Jurkat, Clone E6-1 (cell line): ENCODE results near the gene CNDP2. TPM values are rescaled to one million over a fixed set of nuclear protein-coding genes. Genes with fewer than 3 reads are reported as not detected.

Source experiments
- DNase-seq: peaks from one replicate; pipeline ENCODE4 v3.0.0-alpha.2; 2011; ENCODE audit warnings: low read depth, low spot score
- H3K4me3 ChIP-seq: 2 replicates; pipeline ENCODE4 v1.5.1; 2011; ENCODE audit warnings: mild to moderate bottlenecking, low read length, control low read depth, moderate library complexity
- polyA plus RNA-seq: library from polyadenylated mRNA; unstranded; fragments of >200 nt; gene quantifications from one replicate; pipeline ENCODE4 v1.2.1, GENCODE V29; 2012; ENCODE audit warnings: missing spikeins; ENCODE audit not compliant: insufficient read length, insufficient read depth

The CNDP2 gene
- 138 TPM for polyA plus RNA-seq

GRCh38 chr18:74495581-74496507 is at the start of gene CNDP2:
CNDP2 (plus strand) TSS chr18:74496363; CDS start chr18:74499974, 3,611 bp downstream.
- H3K4me3 ChIP-seq = peak within 1 kb of the TSS; percentile 77
- peak; percentile 96 for DNase-seq

- no peak overlapping the region for H3K4me3 ChIP-seq
- DNase-seq = no peak
Observed at GRCh38 chr18:74446631-74447403, 49.3 kb upstream of the CNDP2 start.

DNA sequence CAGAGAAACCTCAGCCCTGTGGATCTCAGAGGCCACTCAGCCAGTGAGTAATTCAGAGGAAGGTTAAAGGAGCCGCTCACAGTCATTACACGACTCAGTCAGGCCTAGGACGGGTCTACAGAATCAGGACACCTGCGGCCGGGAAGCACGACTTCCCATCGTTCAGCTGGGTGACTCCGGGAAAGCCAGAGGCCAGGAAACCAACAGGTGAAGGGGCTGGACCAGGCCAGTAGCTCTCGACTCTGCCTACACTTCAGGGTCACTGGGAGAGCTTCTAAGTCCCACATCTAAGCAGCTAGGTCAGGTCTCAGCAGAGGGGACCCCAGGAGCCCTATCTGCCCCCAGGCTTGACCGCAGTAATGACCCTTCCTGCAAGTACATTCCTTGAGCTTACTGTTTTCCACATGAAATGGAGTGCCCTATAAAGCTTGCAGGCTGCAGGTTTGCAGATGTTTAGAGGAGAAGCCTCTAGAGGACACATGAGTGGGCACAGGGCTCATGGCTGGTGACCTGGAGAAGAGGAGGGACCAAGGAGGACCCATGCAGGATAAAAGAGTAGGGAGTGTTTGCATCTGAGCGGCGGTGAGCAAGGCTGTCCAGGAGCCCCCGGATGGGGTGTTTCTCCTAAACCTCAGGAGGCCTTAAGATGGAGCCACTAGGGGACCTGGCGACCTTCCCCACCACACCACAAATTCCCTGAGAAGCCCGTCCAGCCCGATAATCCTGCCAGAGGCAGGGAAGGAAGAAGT is 48.6 kb upstream of the CNDP2 start:
- DNase-seq = no peak
- H3K4me3 ChIP-seq = no peak overlapping the region

GRCh38 chr18:74450626-74451025 is 45.5 kb upstream of the CNDP2 start:
- no peak overlapping the region for H3K4me3 ChIP-seq
- no peak for DNase-seq

DNA sequence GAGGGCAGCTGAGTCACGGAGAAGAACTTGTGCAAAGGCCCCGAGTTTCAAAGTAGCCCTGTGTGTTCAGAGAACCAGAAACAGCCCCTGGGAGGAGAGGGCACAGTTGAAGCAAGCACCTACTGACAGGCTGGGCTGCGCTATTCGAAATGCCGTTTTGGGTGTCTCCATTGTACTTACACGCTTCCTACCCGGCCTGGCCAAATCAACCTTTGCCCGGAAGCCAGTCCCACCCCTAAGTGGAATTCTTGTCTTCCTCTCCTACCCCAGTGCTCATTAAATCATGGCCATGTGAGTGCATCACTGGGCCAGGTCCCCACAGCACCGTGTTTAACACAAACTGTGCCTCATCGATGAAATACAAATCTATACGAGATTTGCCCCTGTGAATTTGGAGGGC is 45.0 kb upstream of the CNDP2 start:
- no peak for DNase-seq
- no peak overlapping the region for H3K4me3 ChIP-seq

GRCh38 chr18:74453016-74453566 is 43.1 kb upstream of the CNDP2 start:
- H3K4me3 ChIP-seq = no peak overlapping the region
- DNase-seq = no peak

GRCh38 chr18:74453642-74454198 is 42.4 kb upstream of the CNDP2 start:
- no peak for DNase-seq
- no peak overlapping the region for H3K4me3 ChIP-seq

DNA sequence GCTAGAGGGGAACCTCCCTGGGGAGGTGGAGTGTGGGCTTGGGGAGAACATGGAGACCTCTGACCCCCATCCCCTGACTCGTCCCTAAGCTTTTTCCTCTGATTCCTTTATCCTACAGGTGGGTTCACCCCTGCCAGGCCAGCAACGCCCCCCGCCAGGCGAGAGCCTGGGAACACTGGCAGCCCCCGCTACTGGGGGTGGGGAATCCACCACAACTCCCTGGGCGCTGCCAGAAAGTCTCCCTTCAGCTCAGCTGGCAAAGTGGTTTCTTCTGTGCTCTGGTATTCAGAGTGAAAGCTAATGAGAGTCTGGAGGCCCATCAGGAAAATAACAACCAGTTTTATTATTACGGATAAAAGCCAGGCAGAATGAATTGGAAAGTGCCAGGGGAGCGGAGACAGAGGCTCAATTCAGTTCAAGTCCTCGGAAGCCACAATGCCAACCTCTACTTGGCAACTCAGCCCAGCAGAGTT is 41.8 kb upstream of the CNDP2 start:
- DNase-seq = no peak
- no peak overlapping the region for H3K4me3 ChIP-seq

GRCh38 chr18:74455386-74455785 is 40.8 kb upstream of the CNDP2 start:
- no peak for DNase-seq
- no peak overlapping the region for H3K4me3 ChIP-seq

GRCh38 chr18:74456017-74456348 is 40.2 kb upstream of the CNDP2 start:
- no peak overlapping the region for H3K4me3 ChIP-seq
- DNase-seq = no peak

- H3K4me3 ChIP-seq = no peak overlapping the region
- no peak for DNase-seq
Observed at GRCh38 chr18:74456349-74457042, 39.7 kb upstream of the CNDP2 start.

- DNase-seq = no peak
- no peak within 1 kb of the TSS for H3K4me3 ChIP-seq
Observed at GRCh38 chr18:74457043-74457724, 39.0 kb upstream of the CNDP2 start, which contains the start of gene DIPK1C. DIPK1C (minus strand) TSS chr18:74457308; CDS start chr18:74457259, 49 bp downstream.

DNA sequence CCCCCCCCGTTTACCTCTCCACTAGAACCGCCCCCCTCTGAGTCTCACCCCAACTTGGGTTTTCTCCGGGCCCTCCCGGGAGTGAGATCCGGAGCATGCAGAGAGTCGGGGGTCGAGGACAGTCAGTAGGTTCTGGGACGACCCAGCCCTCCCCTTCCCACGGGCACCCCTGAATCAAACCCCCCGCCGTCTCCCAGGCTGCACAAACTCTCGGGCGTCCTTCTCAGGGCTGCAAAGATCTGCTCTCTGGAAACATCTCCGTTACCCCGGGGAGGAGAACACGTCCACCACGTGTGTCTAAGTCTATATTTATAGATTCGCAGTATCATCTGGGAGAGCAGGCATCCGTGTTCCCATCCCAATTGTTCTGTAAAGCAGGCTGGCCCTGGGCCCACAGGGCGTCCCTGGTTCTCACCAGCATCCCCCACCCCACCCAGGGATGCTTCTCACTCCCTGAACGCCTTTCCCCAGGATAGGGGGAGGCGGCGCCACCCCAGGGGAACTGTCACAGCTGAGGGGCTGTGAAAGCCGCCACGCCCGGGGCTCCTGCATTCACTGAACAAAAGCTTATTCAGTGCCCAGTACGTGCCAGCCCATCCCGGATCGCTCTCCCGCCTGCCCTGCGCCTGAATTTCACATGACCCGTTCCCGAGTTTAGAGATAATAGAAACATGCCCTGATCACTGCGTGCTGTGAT is 38.3 kb upstream of the CNDP2 start:
- DNase-seq = no peak
- no peak overlapping the region for H3K4me3 ChIP-seq

GRCh38 chr18:74459889-74460288 is 36.3 kb upstream of the CNDP2 start:
- no peak overlapping the region for H3K4me3 ChIP-seq
- DNase-seq = no peak

DNA sequence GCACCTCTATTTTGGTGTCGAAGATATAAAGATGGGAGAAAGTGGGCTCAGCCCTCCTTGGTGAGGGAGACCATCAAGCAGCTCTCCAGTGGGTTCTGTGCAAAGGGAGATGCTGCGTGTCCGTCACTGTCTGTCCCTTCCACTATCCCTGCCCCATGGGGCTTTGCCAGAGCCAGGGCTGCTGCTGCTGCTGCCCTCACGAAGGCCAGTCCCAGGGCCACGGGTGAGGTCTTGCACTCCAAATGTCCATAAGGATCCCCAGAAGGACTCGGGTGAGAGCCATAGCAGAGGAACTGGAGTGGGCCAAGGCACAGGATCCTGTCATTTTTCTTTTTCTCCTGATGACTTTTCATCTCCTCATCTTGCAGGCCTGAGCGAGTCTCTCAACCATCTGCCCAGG is 35.3 kb upstream of the CNDP2 start:
- no peak overlapping the region for H3K4me3 ChIP-seq
- DNase-seq = no peak

DNA sequence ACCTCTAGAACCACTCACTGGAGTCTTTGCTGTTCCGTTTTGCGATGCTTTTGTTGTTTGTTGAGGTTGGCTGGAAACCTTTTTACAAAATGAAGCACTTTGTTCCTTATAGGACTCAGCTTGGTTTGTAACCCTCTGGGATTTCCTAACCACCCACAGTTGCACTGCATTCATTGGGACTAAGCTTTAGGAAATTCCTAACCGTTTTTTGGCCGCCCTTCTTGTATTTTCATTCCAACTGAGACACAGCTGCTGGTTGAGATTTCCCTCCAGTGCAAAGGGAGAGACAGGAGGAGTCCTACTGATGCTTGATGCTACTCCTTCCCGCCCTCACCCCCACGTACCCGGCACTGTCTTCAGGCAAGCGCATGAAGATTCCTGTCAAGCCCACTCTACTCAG is 32.9 kb upstream of the CNDP2 start:
- no peak for DNase-seq
- H3K4me3 ChIP-seq = no peak overlapping the region

DNA sequence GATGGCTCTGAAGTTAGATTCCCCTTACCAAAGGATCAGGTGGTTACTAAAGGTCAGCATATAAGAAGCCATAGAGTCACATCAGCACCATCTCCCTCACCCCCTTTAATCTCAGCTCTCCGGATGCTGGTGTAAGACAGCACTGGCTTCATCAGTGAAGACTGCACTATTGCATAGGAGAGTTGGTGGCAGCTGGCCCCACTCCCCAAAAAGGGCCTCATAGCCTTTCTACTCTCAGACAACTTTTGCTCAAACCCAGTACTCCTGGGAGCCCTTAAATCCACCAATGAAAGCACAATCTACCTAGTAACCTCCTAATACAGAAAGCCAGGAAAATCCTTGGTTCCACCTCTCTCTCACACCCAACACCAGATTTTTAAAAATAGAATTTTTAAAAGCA is 32.2 kb upstream of the CNDP2 start:
- no peak for DNase-seq
- no peak overlapping the region for H3K4me3 ChIP-seq
